Neural cell (in vitro differentiated cells): ENCODE results near the gene GTPBP10. TPM values are rescaled to one million over a fixed set of nuclear protein-coding genes. Genes with fewer than 3 reads are reported as not detected.

ENCODE experiments used
- H2AFZ ChIP-seq: fragments of 200-600, 300-800 bp; sonication (generic), shearing (Covaris generic); 2 replicates; pipeline ENCODE4 v1.6.0; 2014; ENCODE audit warnings: low read depth, mild to moderate bottlenecking, antibody characterized with exemption, low read length, moderate library complexity
- H3F3A ChIP-seq: fragments of 200-600 bp; shearing (Covaris generic); 2 replicates; pipeline ENCODE4 v1.6.1; 2016; ENCODE audit warnings: mild to moderate bottlenecking, moderate library complexity, mixed read lengths, antibody characterized with exemption, low read length; ENCODE audit not compliant: insufficient read depth, poor library complexity, severe bottlenecking
- H3K27ac ChIP-seq: fragments of 200-600, 300-800 bp; sonication (generic), shearing (Covaris generic); 2 replicates; pipeline ENCODE4 v1.5.1; 2014; ENCODE audit warnings: mild to moderate bottlenecking, low read length, moderate library complexity
- H3K27me3 ChIP-seq: fragments of 300-800, 200-600 bp; sonication (generic), shearing (Covaris generic); 2 replicates; pipeline ENCODE4 v1.6.0; 2014; ENCODE audit warnings: mild to moderate bottlenecking, low read depth, low read length, moderate library complexity; ENCODE audit not compliant: insufficient read depth
- H3K36me3 ChIP-seq: fragments of 300-800, 200-600 bp; sonication (generic), shearing (Covaris generic); 2 replicates; pipeline ENCODE4 v1.5.1; 2014; ENCODE audit warnings: mild to moderate bottlenecking, antibody characterized with exemption, low read length, moderate library complexity; ENCODE audit not compliant: insufficient read depth
- H3K4me2 ChIP-seq: fragments of 300-800, 200-600 bp; sonication (generic), shearing (Covaris generic); 2 replicates; pipeline ENCODE4 v1.6.0; 2014; ENCODE audit warnings: mild to moderate bottlenecking, low read length
- H3K4me3 ChIP-seq: fragments of 300-800, 200-600 bp; sonication (generic), shearing (Covaris generic); 2 replicates; pipeline ENCODE4 v1.5.1; 2014; ENCODE audit warnings: mild to moderate bottlenecking, low read length, moderate library complexity
- H3K79me2 ChIP-seq: fragments of 200-600 bp; shearing (Covaris generic); replicated peaks from 2 replicates; pipeline ENCODE4 v1.6.0; 2014; ENCODE audit warnings: mild to moderate bottlenecking, low read length, moderate library complexity; ENCODE audit not compliant: insufficient read depth
- H3K9ac ChIP-seq: fragments of 300-800, 200-600 bp; sonication (generic), shearing (Covaris generic); 2 replicates; pipeline ENCODE4 v1.6.1; 2016; ENCODE audit warnings: mild to moderate bottlenecking, low read length, mixed read lengths
- H3K9me2 ChIP-seq: fragments of 200-600 bp; shearing (Covaris generic); 2 replicates; pipeline ENCODE4 v1.6.1; 2016; ENCODE audit warnings: mild to moderate bottlenecking, low read length, mixed read lengths; ENCODE audit not compliant: insufficient read depth
- H3K9me3 ChIP-seq: fragments of 200-600, 300-800 bp; sonication (generic), shearing (Covaris generic); 2 replicates; pipeline ENCODE4 v1.6.1; 2016; ENCODE audit warnings: mild to moderate bottlenecking, mixed run types, low read length, moderate library complexity, mixed read lengths
- H4K20me1 ChIP-seq: fragments of 200-600 bp; shearing (Covaris generic); 2 replicates; pipeline ENCODE4 v1.6.1; 2016; ENCODE audit warnings: mild to moderate bottlenecking, mixed run types; ENCODE audit not compliant: insufficient read depth
- EP300 ChIP-seq: fragments of 450-650 bp; conservative IDR thresholded peaks from 2 replicates; pipeline ENCODE4 v1.6.1; 2014; ENCODE audit warnings: antibody characterized with exemption, mild to moderate bottlenecking, moderate library complexity; ENCODE audit not compliant: poor library complexity, severe bottlenecking
- EZH2 ChIP-seq: fragments of 200-600, 300-800 bp; shearing (Covaris generic), sonication (generic); IDR thresholded peaks from 2 replicates; pipeline ENCODE4 v1.6.1; 2014; ENCODE audit warnings: antibody characterized with exemption, low read length, borderline replicate concordance, mild to moderate bottlenecking; ENCODE audit not compliant: insufficient read depth, poor library complexity, severe bottlenecking
- MXI1 ChIP-seq: fragments of 450-650 bp; conservative IDR thresholded peaks from 2 replicates; pipeline ENCODE4 v1.6.1; 2014; ENCODE audit warnings: antibody characterized with exemption, mild to moderate bottlenecking; ENCODE audit not compliant: poor library complexity, severe bottlenecking
- POLR2AphosphoS5 ChIP-seq: IDR thresholded peaks from 2 replicates; pipeline ENCODE4 v1.6.1; 2012
- RAD21 ChIP-seq: fragments of 450-650 bp; conservative IDR thresholded peaks from 2 replicates; pipeline ENCODE4 v1.6.1; 2014; ENCODE audit warnings: antibody characterized with exemption, mild to moderate bottlenecking, moderate library complexity
- SMC3 ChIP-seq: fragments of 450-650 bp; conservative IDR thresholded peaks from 2 replicates; pipeline ENCODE4 v1.6.1; 2014; ENCODE audit warnings: antibody characterized with exemption, mild to moderate bottlenecking, moderate library complexity; ENCODE audit not compliant: poor library complexity
- TAF1 ChIP-seq: IDR thresholded peaks from 2 replicates; pipeline ENCODE4 v1.6.1; 2012; ENCODE audit warnings: low read depth
- polyA plus RNA-seq: library from polyadenylated mRNA; depleted of rRNA; stranded (reverse); fragments of >200 nt; gene quantifications from 2 replicates; pipeline ENCODE4 v1.2.3, GENCODE V29; 2014
- TF ChIP-seq, protein P1 (sequence below): IDR thresholded peaks from 2 replicates; pipeline ENCODE4 v1.6.1; 2012; ENCODE audit warnings: borderline replicate concordance
- TF ChIP-seq, protein P2 (sequence below): fragments of 450-650 bp; IDR thresholded peaks from 2 replicates; pipeline ENCODE4 v1.5.1; 2014; ENCODE audit warnings: antibody characterized with exemption, mild to moderate bottlenecking, moderate library complexity; ENCODE audit not compliant: poor library complexity, severe bottlenecking

GTPBP10 gene
- polyA plus RNA-seq, 1 donor from 2014 or later, result 22.8 TPM

GRCh38 chr7:90404777-90405176 lies 58.3 kb downstream of the GTPBP10 start:
- H3K9ac ChIP-seq, result no peak overlapping the region
- no peaks in the 10 kb centered on the region for H4K20me1 ChIP-seq
- no peaks in the 10 kb centered on the region for H3K9me2 ChIP-seq
- peak overlapping the region; percentile 91 for H3K4me2 ChIP-seq
- H2AFZ ChIP-seq, result no peak overlapping the region
- H3K4me3 ChIP-seq, result peak overlapping the region; percentile 71
- H3K27me3 ChIP-seq, result no peaks in the 10 kb centered on the region
- H3K79me2 ChIP-seq, result peaks cover 16% of the 10 kb centered on the region
- TF ChIP-seq SMC3 (no peak), EZH2 (no peak), TAF1 (no peak), EP300 (no peak), MXI1 (no peak), RAD21 (no peak), POLR2AphosphoS5 (no peak)
- TF ChIP-seq, protein P1, sequence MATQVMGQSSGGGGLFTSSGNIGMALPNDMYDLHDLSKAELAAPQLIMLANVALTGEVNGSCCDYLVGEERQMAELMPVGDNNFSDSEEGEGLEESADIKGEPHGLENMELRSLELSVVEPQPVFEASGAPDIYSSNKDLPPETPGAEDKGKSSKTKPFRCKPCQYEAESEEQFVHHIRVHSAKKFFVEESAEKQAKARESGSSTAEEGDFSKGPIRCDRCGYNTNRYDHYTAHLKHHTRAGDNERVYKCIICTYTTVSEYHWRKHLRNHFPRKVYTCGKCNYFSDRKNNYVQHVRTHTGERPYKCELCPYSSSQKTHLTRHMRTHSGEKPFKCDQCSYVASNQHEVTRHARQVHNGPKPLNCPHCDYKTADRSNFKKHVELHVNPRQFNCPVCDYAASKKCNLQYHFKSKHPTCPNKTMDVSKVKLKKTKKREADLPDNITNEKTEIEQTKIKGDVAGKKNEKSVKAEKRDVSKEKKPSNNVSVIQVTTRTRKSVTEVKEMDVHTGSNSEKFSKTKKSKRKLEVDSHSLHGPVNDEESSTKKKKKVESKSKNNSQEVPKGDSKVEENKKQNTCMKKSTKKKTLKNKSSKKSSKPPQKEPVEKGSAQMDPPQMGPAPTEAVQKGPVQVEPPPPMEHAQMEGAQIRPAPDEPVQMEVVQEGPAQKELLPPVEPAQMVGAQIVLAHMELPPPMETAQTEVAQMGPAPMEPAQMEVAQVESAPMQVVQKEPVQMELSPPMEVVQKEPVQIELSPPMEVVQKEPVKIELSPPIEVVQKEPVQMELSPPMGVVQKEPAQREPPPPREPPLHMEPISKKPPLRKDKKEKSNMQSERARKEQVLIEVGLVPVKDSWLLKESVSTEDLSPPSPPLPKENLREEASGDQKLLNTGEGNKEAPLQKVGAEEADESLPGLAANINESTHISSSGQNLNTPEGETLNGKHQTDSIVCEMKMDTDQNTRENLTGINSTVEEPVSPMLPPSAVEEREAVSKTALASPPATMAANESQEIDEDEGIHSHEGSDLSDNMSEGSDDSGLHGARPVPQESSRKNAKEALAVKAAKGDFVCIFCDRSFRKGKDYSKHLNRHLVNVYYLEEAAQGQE, result no peak
- TF ChIP-seq, protein P2, sequence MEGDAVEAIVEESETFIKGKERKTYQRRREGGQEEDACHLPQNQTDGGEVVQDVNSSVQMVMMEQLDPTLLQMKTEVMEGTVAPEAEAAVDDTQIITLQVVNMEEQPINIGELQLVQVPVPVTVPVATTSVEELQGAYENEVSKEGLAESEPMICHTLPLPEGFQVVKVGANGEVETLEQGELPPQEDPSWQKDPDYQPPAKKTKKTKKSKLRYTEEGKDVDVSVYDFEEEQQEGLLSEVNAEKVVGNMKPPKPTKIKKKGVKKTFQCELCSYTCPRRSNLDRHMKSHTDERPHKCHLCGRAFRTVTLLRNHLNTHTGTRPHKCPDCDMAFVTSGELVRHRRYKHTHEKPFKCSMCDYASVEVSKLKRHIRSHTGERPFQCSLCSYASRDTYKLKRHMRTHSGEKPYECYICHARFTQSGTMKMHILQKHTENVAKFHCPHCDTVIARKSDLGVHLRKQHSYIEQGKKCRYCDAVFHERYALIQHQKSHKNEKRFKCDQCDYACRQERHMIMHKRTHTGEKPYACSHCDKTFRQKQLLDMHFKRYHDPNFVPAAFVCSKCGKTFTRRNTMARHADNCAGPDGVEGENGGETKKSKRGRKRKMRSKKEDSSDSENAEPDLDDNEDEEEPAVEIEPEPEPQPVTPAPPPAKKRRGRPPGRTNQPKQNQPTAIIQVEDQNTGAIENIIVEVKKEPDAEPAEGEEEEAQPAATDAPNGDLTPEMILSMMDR, result no peak
- no peaks in the 10 kb centered on the region for H3K9me3 ChIP-seq
- peak overlapping the region; percentile 95 for H3K27ac ChIP-seq
- H3K36me3 ChIP-seq, result peaks cover 13% of the 10 kb centered on the region
- peaks cover 2% of the 10 kb centered on the region for H3F3A ChIP-seq

DNA sequence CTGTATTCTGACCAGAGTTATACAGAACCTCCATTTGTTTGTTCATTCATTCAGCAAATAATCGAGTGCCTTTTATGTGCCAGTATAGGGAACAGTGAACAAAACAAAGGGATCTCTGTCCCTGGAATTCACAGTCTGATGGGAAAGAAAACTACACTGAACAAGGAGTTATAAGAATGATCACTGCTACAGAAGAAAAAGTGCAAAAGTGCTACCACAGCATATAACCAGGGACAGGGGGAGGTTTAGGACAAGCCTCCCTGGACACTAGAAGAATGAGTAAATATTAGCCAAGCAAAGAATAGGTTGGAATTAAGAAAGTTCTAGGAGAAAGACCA lies 60.9 kb downstream of the GTPBP10 start:
- Histone ChIP-seq H2AFZ (no peak overlapping the region), H3K36me3 (peaks cover 17% of the 10 kb centered on the region), H3K79me2 (peaks cover 22% of the 10 kb centered on the region), H3K9me2 (no peaks in the 10 kb centered on the region), H3K9me3 (no peaks in the 10 kb centered on the region), H3K4me2 (no peak overlapping the region), H3F3A (peaks cover 2% of the 10 kb centered on the region), H3K27ac (no peak overlapping the region), H4K20me1 (no peaks in the 10 kb centered on the region), H3K4me3 (no peak overlapping the region), H3K27me3 (no peaks in the 10 kb centered on the region), H3K9ac (no peak overlapping the region)
- no peak for TF ChIP-seq EP300
- no peak for TF ChIP-seq MXI1
- no peak for TF ChIP-seq TAF1
- no peak for TF ChIP-seq SMC3
- TF ChIP-seq, protein P2, result no peak
- TF ChIP-seq EZH2, result no peak
- no peak for TF ChIP-seq POLR2AphosphoS5
- no peak for TF ChIP-seq RAD21
- TF ChIP-seq, protein P1, result no peak
